ENCODE results near the gene ATP2C2.
"Not testable (repeated sequence)": the region's sequence is repeated elsewhere in the genome, so short reads cannot be mapped to it uniquely, and the experiment has no call there.

Gene ATP2C2

DNA sequence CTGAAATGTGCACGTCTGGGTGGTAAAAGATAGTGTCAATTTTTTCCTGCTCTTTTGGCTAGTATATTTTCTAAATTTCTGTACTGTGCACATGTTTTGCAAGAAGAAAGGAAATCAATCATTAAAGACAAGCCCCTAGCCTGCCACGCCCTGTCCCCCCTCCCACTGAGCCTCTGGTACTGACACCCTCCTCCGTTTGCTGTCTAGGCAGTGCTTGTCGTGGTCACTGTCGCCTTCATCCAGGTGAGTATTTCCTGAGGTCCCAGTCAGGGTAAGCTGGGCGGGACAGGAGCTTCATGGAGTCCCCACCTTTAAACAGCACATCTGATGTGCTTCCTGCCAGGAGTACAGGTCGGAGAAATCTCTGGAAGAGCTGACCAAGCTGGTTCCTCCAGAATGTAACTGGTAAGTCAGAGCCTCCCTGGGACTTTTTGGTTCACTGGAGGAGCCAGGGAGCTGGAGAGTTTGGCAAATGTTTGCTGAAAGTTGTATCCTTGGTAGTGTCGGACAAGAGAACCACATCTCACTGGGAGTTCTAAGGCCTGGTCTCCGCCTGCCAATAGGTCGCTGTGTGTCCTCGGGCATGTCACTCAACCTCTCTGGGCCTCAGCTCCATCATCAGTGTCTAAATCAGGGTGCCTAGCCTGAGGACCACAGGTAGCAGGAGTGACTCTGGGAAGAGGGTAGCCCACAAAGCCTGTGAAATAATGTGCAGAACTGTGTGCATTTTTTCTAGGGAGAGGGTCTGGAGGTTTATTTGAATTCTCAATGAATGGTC is 42.2 kb downstream of the ATP2C2 start:
- no peak overlapping the region for H3K9ac ChIP-seq (ENCODE audit: low read length)
- no peaks in the 10 kb centered on the region for H3K4me1 ChIP-seq (ENCODE audit: control insufficient read depth, insufficient read depth, low read length)
- no peaks in the 10 kb centered on the region for H3K9me3 ChIP-seq (ENCODE audit: control insufficient read depth, insufficient read depth, low read depth, low read length)
- no peaks in the 10 kb centered on the region for H3K27me3 ChIP-seq (ENCODE audit: control insufficient read depth, insufficient read depth, low read length)
- no peak overlapping the region for H3K4me3 ChIP-seq (ENCODE audit: low read depth, low read length)
- H3K27ac ChIP-seq (ENCODE audit: low read depth, low read length): no peak overlapping the region
- no peaks in the 10 kb centered on the region for H3K36me3 ChIP-seq (ENCODE audit: control insufficient read depth, insufficient read depth, low read length)

DNA sequence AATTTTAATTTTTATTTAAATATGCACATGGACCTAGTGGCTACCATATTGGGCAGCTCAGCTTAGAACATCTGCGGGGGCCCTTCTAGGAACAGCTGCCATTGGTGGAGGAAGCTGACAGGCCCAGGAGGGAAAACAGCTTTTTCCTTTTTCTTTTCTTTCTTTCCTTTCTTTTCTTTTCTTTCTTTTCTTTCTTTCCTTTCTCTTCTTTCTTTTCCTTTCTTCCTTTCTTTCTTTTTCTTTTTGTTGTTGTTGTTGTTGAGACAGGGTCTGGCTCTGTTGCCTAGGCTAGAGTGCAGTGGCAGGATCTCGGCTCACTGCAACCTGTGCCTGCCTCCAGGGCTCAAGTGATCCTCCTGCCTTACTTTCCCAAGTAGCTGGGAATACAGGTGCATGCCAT is 43.4 kb downstream of the ATP2C2 start:
- H3K4me1 ChIP-seq (ENCODE audit: control insufficient read depth, insufficient read depth, low read length): no peaks in the 10 kb centered on the region
- H3K27me3 ChIP-seq (ENCODE audit: control insufficient read depth, insufficient read depth, low read length): no peaks in the 10 kb centered on the region
- no peak overlapping the region for H3K27ac ChIP-seq (ENCODE audit: low read depth, low read length)

GRCh38 chr16:84412262-84412661 is 43.9 kb downstream of the ATP2C2 start:
- no peaks in the 10 kb centered on the region for H3K36me3 ChIP-seq (ENCODE audit: control insufficient read depth, insufficient read depth, low read length)
- no peaks in the 10 kb centered on the region for H3K9me3 ChIP-seq (ENCODE audit: control insufficient read depth, insufficient read depth, low read depth, low read length)
- H3K9ac ChIP-seq (ENCODE audit: low read length): no peak overlapping the region
- no peak overlapping the region for H3K4me3 ChIP-seq (ENCODE audit: low read depth, low read length)
- no peaks in the 10 kb centered on the region for H3K4me1 ChIP-seq (ENCODE audit: control insufficient read depth, insufficient read depth, low read length)
- H3K27me3 ChIP-seq (ENCODE audit: control insufficient read depth, insufficient read depth, low read length): no peaks in the 10 kb centered on the region
- H3K27ac ChIP-seq (ENCODE audit: low read depth, low read length): no peak overlapping the region

More for the DNA sequence above, 43.4 kb downstream of the ATP2C2 start:
- Histone ChIP-seq H3K9me3 (ENCODE audit: control insufficient read depth, insufficient read depth, low read depth, low read length) (no peaks in the 10 kb centered on the region), H3K9ac (ENCODE audit: low read length) (no peak overlapping the region), H3K36me3 (ENCODE audit: control insufficient read depth, insufficient read depth, low read length) (no peaks in the 10 kb centered on the region), H3K4me3 (ENCODE audit: low read depth, low read length) (no peak overlapping the region)

DNA sequence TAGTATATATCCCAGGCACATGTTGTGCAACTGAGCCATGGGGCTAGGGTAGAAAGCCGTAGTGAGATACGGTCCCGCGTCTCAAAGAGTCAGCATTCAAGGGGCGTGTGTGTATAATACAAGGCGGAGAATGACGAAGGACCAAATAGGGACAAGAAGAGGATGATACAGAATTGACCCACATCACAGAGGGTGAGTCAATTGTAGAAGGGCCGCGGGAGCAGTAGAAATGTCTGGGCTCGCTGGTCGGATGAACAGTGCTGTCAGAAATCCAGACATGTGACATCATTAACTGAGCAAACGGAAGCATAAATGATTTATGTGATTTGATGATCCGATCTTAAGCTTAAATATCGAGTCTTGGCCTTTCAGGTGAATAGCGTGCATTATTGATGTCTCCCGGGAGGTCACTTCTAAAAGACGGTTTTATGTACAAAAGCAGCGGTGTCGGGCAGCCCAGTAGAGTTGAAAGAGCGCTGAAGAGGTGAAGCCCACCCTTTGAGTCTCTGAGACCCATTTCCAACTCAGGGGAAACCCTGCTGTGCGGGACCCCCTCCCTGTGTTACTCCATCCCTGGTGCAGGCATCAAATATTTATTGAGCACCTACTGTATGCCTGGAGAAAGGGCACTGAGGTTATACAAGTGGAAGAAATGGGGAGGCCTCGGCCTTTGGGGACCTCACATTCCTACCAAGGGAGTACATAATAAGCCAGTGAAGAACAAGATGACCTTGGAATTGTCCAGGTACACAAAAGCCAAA is 45.1 kb downstream of the ATP2C2 start:
- H3K4me3 ChIP-seq (ENCODE audit: low read depth, low read length): no peak overlapping the region
- H3K27ac ChIP-seq (ENCODE audit: low read depth, low read length): no peak overlapping the region
- no peak overlapping the region for H3K9ac ChIP-seq (ENCODE audit: low read length)
- no peaks in the 10 kb centered on the region for H3K9me3 ChIP-seq (ENCODE audit: control insufficient read depth, insufficient read depth, low read depth, low read length)
- H3K36me3 ChIP-seq (ENCODE audit: control insufficient read depth, insufficient read depth, low read length): no peaks in the 10 kb centered on the region
- no peaks in the 10 kb centered on the region for H3K4me1 ChIP-seq (ENCODE audit: control insufficient read depth, insufficient read depth, low read length)
- H3K27me3 ChIP-seq (ENCODE audit: control insufficient read depth, insufficient read depth, low read length): no peaks in the 10 kb centered on the region

- Histone ChIP-seq H3K4me1 (ENCODE audit: control insufficient read depth, insufficient read depth, low read length) (no peaks in the 10 kb centered on the region), H3K4me3 (ENCODE audit: low read depth, low read length) (no peak overlapping the region), H3K9me3 (ENCODE audit: control insufficient read depth, insufficient read depth, low read depth, low read length) (no peaks in the 10 kb centered on the region), H3K27ac (ENCODE audit: low read depth, low read length) (no peak overlapping the region), H3K27me3 (ENCODE audit: control insufficient read depth, insufficient read depth, low read length) (no peaks in the 10 kb centered on the region), H3K9ac (ENCODE audit: low read length) (no peak overlapping the region), H3K36me3 (ENCODE audit: control insufficient read depth, insufficient read depth, low read length) (no peaks in the 10 kb centered on the region)
Measured at GRCh38 chr16:84414789-84415326, 46.5 kb downstream of the ATP2C2 start.

DNA sequence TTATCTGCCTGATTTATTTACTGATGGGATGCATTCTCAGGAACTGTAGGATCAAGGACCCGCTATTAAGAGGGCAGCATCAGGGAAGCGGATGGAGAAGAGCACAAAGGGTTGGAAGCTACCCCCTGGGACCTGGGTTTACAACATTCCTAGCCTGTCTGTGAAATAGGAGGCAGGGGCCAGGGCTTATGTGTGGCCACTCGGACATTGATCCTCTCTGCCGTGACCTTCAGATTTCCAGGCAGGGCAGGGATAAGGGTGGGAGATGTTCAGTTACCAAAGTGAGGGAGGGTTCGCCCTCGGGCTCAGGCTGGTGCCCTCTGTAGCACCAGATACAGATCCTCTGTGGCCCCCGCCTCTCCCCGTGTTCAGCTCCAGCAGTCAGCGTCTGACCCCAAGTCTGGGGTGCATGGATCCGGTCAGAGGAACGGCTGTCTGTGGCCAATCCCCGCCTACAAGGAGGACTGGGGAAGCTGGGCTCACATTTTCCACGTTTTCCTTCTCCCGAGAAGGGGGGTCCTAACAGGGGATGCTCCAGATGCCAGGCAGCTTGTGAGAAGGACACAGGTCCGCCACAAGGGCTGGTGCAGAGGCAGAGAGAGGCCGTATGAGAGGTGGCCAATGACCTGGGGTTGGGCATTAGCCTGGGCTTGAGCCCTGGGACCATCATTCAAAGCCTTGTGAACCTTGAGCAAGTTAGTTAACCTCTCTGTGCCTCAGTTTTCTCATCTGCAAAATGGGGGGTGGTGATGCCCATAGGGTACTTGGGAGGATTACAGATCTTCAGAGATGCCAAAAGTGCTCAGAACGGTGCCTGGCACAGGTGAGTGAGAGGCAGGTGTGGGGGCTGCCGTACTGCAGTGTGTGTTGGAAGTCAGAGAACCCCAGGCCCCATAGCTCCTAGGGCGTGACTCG is 48.3 kb downstream of the ATP2C2 start:
- Histone ChIP-seq H3K9me3 (ENCODE audit: control insufficient read depth, insufficient read depth, low read depth, low read length) (no peaks in the 10 kb centered on the region), H3K36me3 (ENCODE audit: control insufficient read depth, insufficient read depth, low read length) (no peaks in the 10 kb centered on the region), H3K27me3 (ENCODE audit: control insufficient read depth, insufficient read depth, low read length) (no peaks in the 10 kb centered on the region), H3K4me1 (ENCODE audit: control insufficient read depth, insufficient read depth, low read length) (no peaks in the 10 kb centered on the region), H3K27ac (ENCODE audit: low read depth, low read length) (no peak overlapping the region), H3K9ac (ENCODE audit: low read length) (no peak overlapping the region), H3K4me3 (ENCODE audit: low read depth, low read length) (no peak overlapping the region)

- no peak overlapping the region for H3K9ac ChIP-seq (ENCODE audit: low read length)
- H3K9me3 ChIP-seq (ENCODE audit: control insufficient read depth, insufficient read depth, low read depth, low read length): peaks cover 3% of the 10 kb centered on the region; the same call in 1 of the 2 replicates
- H3K36me3 ChIP-seq (ENCODE audit: control insufficient read depth, insufficient read depth, low read length): no peaks in the 10 kb centered on the region
- no peaks in the 10 kb centered on the region for H3K4me1 ChIP-seq (ENCODE audit: control insufficient read depth, insufficient read depth, low read length)
- H3K27ac ChIP-seq (ENCODE audit: low read depth, low read length): no peak overlapping the region
- H3K4me3 ChIP-seq (ENCODE audit: low read depth, low read length): no peak overlapping the region
- no peaks in the 10 kb centered on the region for H3K27me3 ChIP-seq (ENCODE audit: control insufficient read depth, insufficient read depth, low read length)
Measured at GRCh38 chr16:84418056-84418849, 49.9 kb downstream of the ATP2C2 start.

- no peak overlapping the region for H3K27ac ChIP-seq (ENCODE audit: low read depth, low read length)
- no peaks in the 10 kb centered on the region for H3K27me3 ChIP-seq (ENCODE audit: control insufficient read depth, insufficient read depth, low read length)
- no peak overlapping the region for H3K9ac ChIP-seq (ENCODE audit: low read length)
- H3K4me3 ChIP-seq (ENCODE audit: low read depth, low read length): no peak overlapping the region
- H3K36me3 ChIP-seq (ENCODE audit: control insufficient read depth, insufficient read depth, low read length): no peaks in the 10 kb centered on the region
- peaks cover 9% of the 10 kb centered on the region for H3K9me3 ChIP-seq (ENCODE audit: control insufficient read depth, insufficient read depth, low read depth, low read length)
- no peaks in the 10 kb centered on the region for H3K4me1 ChIP-seq (ENCODE audit: control insufficient read depth, insufficient read depth, low read length)
Measured at GRCh38 chr16:84419730-84420129, 51.4 kb downstream of the ATP2C2 start.

GRCh38 chr16:84420556-84420955 is 52.2 kb downstream of the ATP2C2 start:
- H3K9me3 ChIP-seq (ENCODE audit: control insufficient read depth, insufficient read depth, low read depth, low read length); H3K27me3 ChIP-seq (ENCODE audit: control insufficient read depth, insufficient read depth, low read length); H3K4me1 ChIP-seq (ENCODE audit: control insufficient read depth, insufficient read depth, low read length); H3K4me3 ChIP-seq (ENCODE audit: low read depth, low read length); H3K27ac ChIP-seq (ENCODE audit: low read depth, low read length); H3K36me3 ChIP-seq (ENCODE audit: control insufficient read depth, insufficient read depth, low read length); H3K9ac ChIP-seq (ENCODE audit: low read length): not testable (repeated sequence)
